ENCODE results near the gene THSD4. TPM values are rescaled to one million over a fixed set of nuclear protein-coding genes. Genes with fewer than 3 reads are reported as not detected.

The THSD4 gene
- total and polyA plus RNA-seq, 3 experiments from 2014 or later: not detected

DNA sequence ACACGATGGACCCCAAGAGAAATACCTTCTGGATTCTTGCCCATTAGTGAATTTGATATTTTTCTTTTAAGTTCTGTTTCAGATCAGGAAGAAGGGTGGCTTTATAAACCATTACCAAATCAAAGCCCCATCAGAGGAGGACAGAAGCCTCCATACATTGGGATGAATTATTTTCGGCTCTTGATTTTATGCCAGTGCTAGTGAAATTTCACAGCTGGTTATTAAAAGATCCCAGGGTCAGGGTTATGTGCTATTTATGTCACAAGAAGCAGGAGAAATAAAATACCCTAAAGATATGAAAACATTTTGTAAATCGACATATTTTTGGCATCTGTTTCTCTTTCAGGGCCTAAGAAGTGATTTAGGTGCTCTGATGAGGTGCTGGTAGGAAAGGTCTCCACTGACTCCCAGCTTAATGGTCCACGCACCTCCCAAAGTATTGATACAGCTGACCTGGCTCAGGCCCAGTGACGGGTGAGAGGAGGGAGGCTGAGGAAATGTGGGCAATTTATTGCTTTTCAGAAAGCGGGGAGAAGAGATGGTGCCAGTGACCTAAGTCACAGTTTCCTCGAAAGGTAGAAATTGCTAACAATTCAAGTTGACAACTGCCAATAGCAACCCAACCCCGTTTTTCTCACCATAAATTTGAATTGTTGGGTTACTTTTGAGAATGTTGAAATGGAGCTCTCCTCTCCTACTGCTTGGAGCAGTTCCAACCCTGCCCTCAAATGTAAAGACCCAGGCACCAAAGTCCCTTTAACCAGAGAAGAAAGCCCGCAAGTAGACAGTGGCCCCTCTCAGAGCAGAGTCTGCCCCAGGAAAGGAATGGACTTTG, 379.5 kb downstream of the THSD4 start:
- Mint-ChIP-seq H3K4me1 (no peaks in the 10 kb centered on the region), H3K4me3 (no peak overlapping the region), H3K9me3 (no peaks in the 10 kb centered on the region), H3K36me3 (no peaks in the 10 kb centered on the region), H3K27ac (no peak overlapping the region), H3K27me3 (peaks cover 7 to 24% of the 10 kb centered on the region in 2 donors)
- ChIA-PET CTCF (no interaction called here), POLR2A (no interaction called here)
- H3K36me3 ChIP-seq (ENCODE audit: insufficient read depth, low read length): no peaks in the 10 kb centered on the region
- no peak overlapping the region for H3K4me3 ChIP-seq (ENCODE audit: low read length)
- H3K9me3 ChIP-seq (ENCODE audit: low read length): no peaks in the 10 kb centered on the region
- H3K4me1 ChIP-seq (ENCODE audit: insufficient read depth, low read length): no peaks in the 10 kb centered on the region
- no peaks in the 10 kb centered on the region for H3K27me3 ChIP-seq (ENCODE audit: insufficient read depth, low read length, poor library complexity, severe bottlenecking)
- DNase-seq: no peak
- no peak overlapping the region for H3K27ac ChIP-seq (ENCODE audit: low read depth, low read length)

GRCh38 chr15:71495398-71495780, 380.1 kb downstream of the THSD4 start:
- no peaks in the 10 kb centered on the region for H3K4me1 ChIP-seq (ENCODE audit: insufficient read depth, low read length)
- Mint-ChIP-seq H3K27me3 (peaks cover 7 to 26% of the 10 kb centered on the region in 2 donors), H3K4me3 (no peak overlapping the region), H3K4me1 (no peaks in the 10 kb centered on the region), H3K9me3 (peaks cover 0 to 3% (median 0%) of the 10 kb centered on the region in 5 donors), H3K27ac (peak overlapping the region in 1 of 8 donors; percentile 79), H3K36me3 (no peaks in the 10 kb centered on the region)
- ChIA-PET CTCF (no interaction called here), POLR2A (no interaction called here)
- DNase-seq: no peak
- no peaks in the 10 kb centered on the region for H3K27me3 ChIP-seq (ENCODE audit: insufficient read depth, low read length, poor library complexity, severe bottlenecking)
- H3K27ac ChIP-seq (ENCODE audit: low read depth, low read length): no peak overlapping the region
- no peak overlapping the region for H3K4me3 ChIP-seq (ENCODE audit: low read length)
- H3K36me3 ChIP-seq (ENCODE audit: insufficient read depth, low read length): no peaks in the 10 kb centered on the region
- no peaks in the 10 kb centered on the region for H3K9me3 ChIP-seq (ENCODE audit: low read length)

- ChIA-PET CTCF (no interaction called here), POLR2A (no interaction called here)
- Histone ChIP-seq H3K4me3 (ENCODE audit: low read length) (no peak overlapping the region), H3K27ac (ENCODE audit: low read depth, low read length) (no peak overlapping the region), H3K9me3 (ENCODE audit: low read length) (no peaks in the 10 kb centered on the region), H3K4me1 (ENCODE audit: insufficient read depth, low read length) (no peaks in the 10 kb centered on the region), H3K27me3 (ENCODE audit: insufficient read depth, low read length, poor library complexity, severe bottlenecking) (no peaks in the 10 kb centered on the region), H3K36me3 (ENCODE audit: insufficient read depth, low read length) (no peaks in the 10 kb centered on the region)
- H3K4me1 Mint-ChIP-seq: no peaks in the 10 kb centered on the region
- no peak for DNase-seq
- H3K36me3 Mint-ChIP-seq: no peaks in the 10 kb centered on the region
- no peak overlapping the region for H3K27ac Mint-ChIP-seq
- peaks cover 7 to 22% of the 10 kb centered on the region in 2 donors for H3K27me3 Mint-ChIP-seq
- H3K9me3 Mint-ChIP-seq: peaks cover 0 to 5% (median 0%) of the 10 kb centered on the region in 5 donors
- H3K4me3 Mint-ChIP-seq: no peak overlapping the region
Measured at GRCh38 chr15:71496336-71496955, 381.2 kb downstream of the THSD4 start.

- Mint-ChIP-seq H3K9me3 (peaks cover 0 to 5% (median 0%) of the 10 kb centered on the region in 5 donors), H3K27ac (no peak overlapping the region), H3K36me3 (no peaks in the 10 kb centered on the region)
Measured at GRCh38 chr15:71501344-71502076, 386.2 kb downstream of the THSD4 start.

GRCh38 chr15:71502077-71502432, 386.8 kb downstream of the THSD4 start:
- peaks cover 0 to 5% (median 0%) of the 10 kb centered on the region in 5 donors for H3K9me3 Mint-ChIP-seq
- no peak overlapping the region for H3K27ac ChIP-seq (ENCODE audit: low read depth, low read length)
- no peaks in the 10 kb centered on the region for H3K36me3 ChIP-seq (ENCODE audit: insufficient read depth, low read length)
- no peak overlapping the region for H3K27ac Mint-ChIP-seq
- peaks cover 6 to 25% of the 10 kb centered on the region in 2 donors for H3K27me3 Mint-ChIP-seq
- no peaks in the 10 kb centered on the region for H3K4me1 Mint-ChIP-seq
- POLR2A ChIA-PET: no interaction called here
- CTCF ChIA-PET: no interaction called here
- DNase-seq: no peak
- no peak overlapping the region for H3K4me3 ChIP-seq (ENCODE audit: low read length)
- no peaks in the 10 kb centered on the region for H3K27me3 ChIP-seq (ENCODE audit: insufficient read depth, low read length, poor library complexity, severe bottlenecking)
- H3K4me3 Mint-ChIP-seq: no peak overlapping the region
- no peaks in the 10 kb centered on the region for H3K4me1 ChIP-seq (ENCODE audit: insufficient read depth, low read length)
- H3K36me3 Mint-ChIP-seq: no peaks in the 10 kb centered on the region
- no peaks in the 10 kb centered on the region for H3K9me3 ChIP-seq (ENCODE audit: low read length)

More at GRCh38 chr15:71501344-71502076, 386.2 kb downstream of the THSD4 start:
- Histone ChIP-seq H3K4me3 (ENCODE audit: low read length) (no peak overlapping the region), H3K9me3 (ENCODE audit: low read length) (no peaks in the 10 kb centered on the region), H3K36me3 (ENCODE audit: insufficient read depth, low read length) (no peaks in the 10 kb centered on the region), H3K4me1 (ENCODE audit: insufficient read depth, low read length) (no peaks in the 10 kb centered on the region), H3K27me3 (ENCODE audit: insufficient read depth, low read length, poor library complexity, severe bottlenecking) (no peaks in the 10 kb centered on the region), H3K27ac (ENCODE audit: low read depth, low read length) (no peak overlapping the region)
- Mint-ChIP-seq H3K4me3 (no peak overlapping the region), H3K27me3 (peaks cover 6 to 26% of the 10 kb centered on the region in 2 donors), H3K4me1 (no peaks in the 10 kb centered on the region)
- no peak for DNase-seq
- ChIA-PET CTCF (no interaction called here), POLR2A (no interaction called here)

- no peaks in the 10 kb centered on the region for H3K4me1 Mint-ChIP-seq
- DNase-seq: no peak
Measured at GRCh38 chr15:71505962-71506361, 390.7 kb downstream of the THSD4 start.

GRCh38 chr15:71506946-71507345, 391.7 kb downstream of the THSD4 start:
- H3K27me3 ChIP-seq (ENCODE audit: insufficient read depth, low read length, poor library complexity, severe bottlenecking): no peaks in the 10 kb centered on the region
- H3K36me3 ChIP-seq (ENCODE audit: insufficient read depth, low read length): no peaks in the 10 kb centered on the region
- H3K36me3 Mint-ChIP-seq: no peaks in the 10 kb centered on the region
- H3K27ac ChIP-seq (ENCODE audit: low read depth, low read length): no peak overlapping the region
- CTCF ChIA-PET: no interaction called here
- H3K9me3 ChIP-seq (ENCODE audit: low read length): no peaks in the 10 kb centered on the region
- POLR2A ChIA-PET: no interaction called here
- no peak overlapping the region for H3K4me3 Mint-ChIP-seq
- H3K27ac Mint-ChIP-seq: no peak overlapping the region
- H3K4me1 Mint-ChIP-seq: no peaks in the 10 kb centered on the region
- no peaks in the 10 kb centered on the region for H3K4me1 ChIP-seq (ENCODE audit: insufficient read depth, low read length)
- peaks cover 0 to 4% (median 0%) of the 10 kb centered on the region in 5 donors for H3K9me3 Mint-ChIP-seq
- H3K4me3 ChIP-seq (ENCODE audit: low read length): no peak overlapping the region
- H3K27me3 Mint-ChIP-seq: peaks cover 2 to 11% of the 10 kb centered on the region in 2 donors
- no peak for DNase-seq

More at GRCh38 chr15:71505962-71506361, 390.7 kb downstream of the THSD4 start:
- Histone ChIP-seq H3K4me1 (ENCODE audit: insufficient read depth, low read length) (no peaks in the 10 kb centered on the region), H3K27me3 (ENCODE audit: insufficient read depth, low read length, poor library complexity, severe bottlenecking) (no peaks in the 10 kb centered on the region), H3K27ac (ENCODE audit: low read depth, low read length) (no peak overlapping the region), H3K36me3 (ENCODE audit: insufficient read depth, low read length) (no peaks in the 10 kb centered on the region), H3K4me3 (ENCODE audit: low read length) (no peak overlapping the region), H3K9me3 (ENCODE audit: low read length) (no peaks in the 10 kb centered on the region)
- ChIA-PET POLR2A (no interaction called here), CTCF (no interaction called here)
- Mint-ChIP-seq H3K27me3 (peaks cover 2 to 16% of the 10 kb centered on the region in 2 donors), H3K4me3 (no peak overlapping the region), H3K36me3 (no peaks in the 10 kb centered on the region), H3K9me3 (peaks cover 0 to 4% (median 0%) of the 10 kb centered on the region in 5 donors), H3K27ac (no peak overlapping the region)

DNA sequence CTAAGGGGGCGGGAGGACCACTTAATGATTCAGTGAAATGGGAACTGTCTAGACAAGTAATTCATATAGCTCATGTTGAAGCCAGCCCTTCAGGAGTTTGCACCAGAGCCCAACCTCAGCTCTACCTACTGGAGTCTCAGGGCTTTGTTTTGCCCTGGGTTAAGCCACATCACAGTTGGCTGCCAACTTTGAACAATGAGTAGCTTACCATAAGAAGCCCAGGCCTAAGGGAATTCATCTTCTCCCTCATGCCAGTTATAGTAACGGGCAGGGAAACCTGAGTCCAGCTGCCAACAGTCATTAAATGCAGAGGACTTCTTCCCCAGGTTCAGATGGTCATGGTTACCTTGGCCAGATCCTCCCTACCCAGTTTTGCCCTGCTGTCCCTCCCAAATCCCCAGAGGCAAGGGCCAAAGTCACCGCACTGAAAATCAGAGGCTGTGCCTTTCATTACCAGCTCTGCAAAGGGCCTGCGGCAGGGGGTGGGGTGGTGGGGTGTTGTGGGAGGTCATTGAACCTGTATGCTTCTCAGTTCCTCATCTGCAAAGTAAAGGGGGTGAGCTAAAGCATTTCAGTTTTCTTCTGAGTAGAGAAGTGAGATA, 392.9 kb downstream of the THSD4 start:
- Mint-ChIP-seq H3K27ac (no peak overlapping the region), H3K9me3 (peaks cover 0 to 4% (median 0%) of the 10 kb centered on the region in 5 donors), H3K4me3 (no peak overlapping the region), H3K27me3 (peaks cover 0 to 6% of the 10 kb centered on the region in 2 donors), H3K4me1 (no peaks in the 10 kb centered on the region), H3K36me3 (no peaks in the 10 kb centered on the region)
- Histone ChIP-seq H3K27me3 (ENCODE audit: insufficient read depth, low read length, poor library complexity, severe bottlenecking) (no peaks in the 10 kb centered on the region), H3K27ac (ENCODE audit: low read depth, low read length) (no peak overlapping the region), H3K4me3 (ENCODE audit: low read length) (no peak overlapping the region), H3K4me1 (ENCODE audit: insufficient read depth, low read length) (no peaks in the 10 kb centered on the region), H3K36me3 (ENCODE audit: insufficient read depth, low read length) (no peaks in the 10 kb centered on the region), H3K9me3 (ENCODE audit: low read length) (no peaks in the 10 kb centered on the region)
- ChIA-PET CTCF (no interaction called here), POLR2A (no interaction called here)
- DNase-seq: no peak

Measured in CD8-positive, alpha-beta memory T cell (primary cell).